B cell (primary cell): Measurements from ENCODE around the gene ALG9. TPM values are rescaled to one million over a fixed set of nuclear protein-coding genes. Genes with fewer than 3 reads are reported as not detected.

ENCODE experiments used
- ATAC-seq: fragments of 200-7000 bp; cut with Tn5 transposase; one replicate; pipeline ENCODE4 v1.10.0; 2021; ENCODE audit warnings: low read depth, mild to moderate bottlenecking, moderate number of reproducible peaks, moderate library complexity
- CTCF ChIA-PET: fragments of 350-600 bp; sonication (Branson Sonifier 250); formaldehyde crosslinking; loops from one replicate; lab custom pipeline; 2021; ENCODE audit warnings: antibody characterized with exemption, inconsistent platforms; lab: Charles Lee
- POLR2A ChIA-PET: fragments of 350-600 bp; sonication (Branson Sonifier 250); formaldehyde crosslinking; loops from one replicate; lab custom pipeline; 2021; ENCODE audit warnings: antibody characterized with exemption; lab: Charles Lee
- DNase-seq: peaks from one replicate; pipeline ENCODE4 v3.0.0; 2013
- H2AFZ ChIP-seq: 2 replicates; pipeline ENCODE4 v1.6.1; 2012; ENCODE audit warnings: mild to moderate bottlenecking, low read depth, low read length; ENCODE audit not compliant: insufficient read depth, poor library complexity, severe bottlenecking
- H3K27ac ChIP-seq, 2 donors: 1 replicate in 1 of 2; 2 replicates in 1 of 2; pipeline ENCODE4 v1.5.1; 2012 to 2013; ENCODE audit warnings: low read length in 2 of 2, mild to moderate bottlenecking in 2 of 2, moderate library complexity in 1 of 2
- H3K27me3 ChIP-seq, 4 experiments: fragments of 200-600 bp in 1 of 4; sonication (generic) in 1 of 4; replicated peaks in 1 of 4; 1 replicate in 2 of 4; 2 replicates in 2 of 4; pipeline versions ENCODE4 v1.6.1 to v1.7.0; 2013 to 2016; ENCODE audit warnings: low read length in 3 of 4, mild to moderate bottlenecking in 2 of 4, mixed read lengths in 1 of 4, moderate library complexity in 1 of 4; ENCODE audit not compliant: insufficient read depth in 4 of 4, control insufficient read depth in 3 of 4; ENCODE audit errors: control extremely low read depth in 1 of 4
- H3K36me3 ChIP-seq, 2 experiments: replicated peaks in 1 of 2; 1 replicate in 1 of 2; 2 replicates in 1 of 2; pipeline versions ENCODE4 v1.6.1 to v1.7.1; 2013; ENCODE audit warnings: low read length in 1 of 2; ENCODE audit not compliant: insufficient read depth in 2 of 2, control insufficient read depth in 1 of 2; ENCODE audit errors: control extremely low read depth in 1 of 2, extremely low read depth in 1 of 2
- H3K4me1 ChIP-seq, 2 donors: fragments of 200-600 bp in 1 of 2; sonication (generic) in 1 of 2; 1 replicate in 1 of 2; 2 replicates in 1 of 2; pipeline versions ENCODE4 v1.5.1 to v1.6.1; 2013 to 2017; ENCODE audit warnings: low read length in 2 of 2; ENCODE audit not compliant: control insufficient read depth in 2 of 2, insufficient read depth in 2 of 2
- H3K4me2 ChIP-seq: replicated peaks from 2 replicates; pipeline ENCODE3; 2012; ENCODE audit warnings: mild to moderate bottlenecking, low read depth, low read length; ENCODE audit not compliant: poor library complexity, severe bottlenecking
- H3K4me3 ChIP-seq, 5 experiments: fragments of 200-600 bp in 1 of 5; sonication (generic) in 1 of 5; 1 replicate in 3 of 5; 2 replicates in 2 of 5; pipeline versions ENCODE4 v1.5.1 to v1.7.0; 2011 to 2016; ENCODE audit warnings: low read length in 4 of 5, mild to moderate bottlenecking in 4 of 5, low read depth in 2 of 5, control low read depth in 1 of 5, moderate library complexity in 1 of 5; ENCODE audit not compliant: insufficient read depth in 1 of 5; ENCODE audit errors: control extremely low read depth in 1 of 5, extremely low read depth in 1 of 5
- H3K79me2 ChIP-seq: fragments of 200-600 bp; sonication (generic); one replicate; pipeline ENCODE4 v1.6.0; 2016; ENCODE audit warnings: low read length; ENCODE audit not compliant: control insufficient read depth, insufficient read depth
- H3K9ac ChIP-seq: fragments of 200-600 bp; sonication (generic); 2 replicates; pipeline ENCODE4 v1.6.1; 2017; ENCODE audit warnings: mild to moderate bottlenecking, low read length, moderate library complexity
- H3K9me3 ChIP-seq, 3 donors: one replicate each; pipeline versions ENCODE4 v1.6.1 to v1.7.1; 2013; ENCODE audit warnings: low read length in 2 of 3; ENCODE audit not compliant: control insufficient read depth in 2 of 3, insufficient read depth in 1 of 3; ENCODE audit errors: control extremely low read depth in 1 of 3
- H4K20me1 ChIP-seq: 2 replicates; pipeline ENCODE4 v1.6.0; 2012; ENCODE audit warnings: mild to moderate bottlenecking, low read length; ENCODE audit not compliant: insufficient read depth, control insufficient read depth, poor library complexity, severe bottlenecking
- H3K27ac Mint-ChIP-seq: one replicate; pipeline ENCODE4 v1.8.0; 2021; ENCODE audit warnings: mixed read lengths
- H3K27me3 Mint-ChIP-seq: one replicate; pipeline ENCODE4 v1.8.0; 2021; ENCODE audit warnings: mixed read lengths
- H3K4me1 Mint-ChIP-seq: one replicate; pipeline ENCODE4 v1.8.0; 2021; ENCODE audit warnings: mixed read lengths
- H3K4me3 Mint-ChIP-seq: one replicate; pipeline ENCODE4 v1.8.0; 2021; ENCODE audit warnings: mixed read lengths
- H3K9me3 Mint-ChIP-seq: one replicate; pipeline ENCODE4 v1.8.0; 2022; ENCODE audit warnings: mixed read lengths; ENCODE audit not compliant: insufficient read depth
- CTCF ChIP-seq: fragments of 200-600 bp; IDR thresholded peaks from one replicate; pipeline ENCODE4 v1.8.0; 2022; ENCODE audit warnings: antibody characterized with exemption, mild to moderate bottlenecking
- EZH2 ChIP-seq: IDR thresholded peaks from 2 replicates; pipeline ENCODE4 v1.6.1; 2012; ENCODE audit warnings: borderline replicate concordance, low read depth, mild to moderate bottlenecking, moderate library complexity, low read length; ENCODE audit not compliant: insufficient read depth, poor library complexity, severe bottlenecking
- WGBS: methylation state at CpG from one replicate; pipeline ENCODE4 v1.1.5; 2013; ENCODE audit warnings: missing lambda C conversion rate; ENCODE audit not compliant: insufficient coverage; 5-methylcytosine and 5-hydroxymethylcytosine counted together
- intact Hi-C: fragments of 100-400 bp; cut with micrococcal nuclease; formaldehyde crosslinking; loops from one replicate; pipeline ENCODE4 v1.10.0; 2022
- polyA plus RNA-seq: library from polyadenylated mRNA; depleted of rRNA; stranded (reverse); fragments of >200 nt; gene quantifications from 2 replicates; pipeline ENCODE4 v1.2.3, GENCODE V29; 2012
- total RNA-seq, 2 donors: library from RNA; stranded (reverse); fragments of 120-200 nt in 1 of 2; gene quantifications; 1 replicate in 1 of 2; 2 replicates in 1 of 2; pipeline versions ENCODE4 v1.2.3 to v1.2.4, GENCODE V29; 2013 to 2022

The ALG9 gene
- total and polyA plus RNA-seq, 2 donors (not counting 1 experiment from before 2014, with no cell fraction given): 21.2 to 29.9 TPM

- Mint-ChIP-seq H3K4me1 (peaks cover 16% of the 10 kb centered on the region), H3K9me3 (peaks cover 4% of the 10 kb centered on the region), H3K4me3 (no peak overlapping the region), H3K27me3 (no peaks in the 10 kb centered on the region), H3K27ac (no peak overlapping the region)
- Histone ChIP-seq H4K20me1 (no peaks in the 10 kb centered on the region), H3K9ac (no peak overlapping the region), H3K79me2 (no peaks in the 10 kb centered on the region), H3K4me2 (no peak overlapping the region), H3K9me3 (no peaks in the 10 kb centered on the region), H2AFZ (no peak overlapping the region), H3K27me3 (no peaks in the 10 kb centered on the region), H3K36me3 (no peaks in the 10 kb centered on the region), H3K4me1 (peaks cover 12 to 14% of the 10 kb centered on the region in 2 donors), H3K4me3 (no peak overlapping the region), H3K27ac (no peak overlapping the region)
- 100% methylated on average over 4 of the region's 5 CpGs for WGBS
- DNase-seq (no peak), ATAC-seq (no peak)
- intact Hi-C loops: no loop called here
- ChIA-PET POLR2A (no interaction called here), CTCF (interaction anchor here (1.0 to 1.3 kb wide), 2 partner anchors 45 to 100 kb away, joined by 3 to 4 read pairs; no protein-coding TSS in a partner anchor)
- TF ChIP-seq EZH2: no peak
- TF ChIP-seq CTCF: no peak
Observed at GRCh38 chr11:111882202-111882601, 10.8 kb upstream of the ALG9 start.

GRCh38 chr11:111879637-111879960 is 8.2 kb upstream of the ALG9 start:
- Histone ChIP-seq H2AFZ (peak overlapping the region; percentile 82), H3K9ac (peak overlapping the region; percentile 80), H3K4me2 (peak overlapping the region; percentile 81), H3K4me3 (peak overlapping the region; percentile 58 to 93 (median 75)), H3K9me3 (no peaks in the 10 kb centered on the region), H3K79me2 (no peaks in the 10 kb centered on the region), H3K36me3 (peaks cover 2 to 4% of the 10 kb centered on the region in 2 experiments), H4K20me1 (no peaks in the 10 kb centered on the region), H3K4me1 (peaks cover 12 to 14% of the 10 kb centered on the region in 2 donors), H3K27me3 (no peaks in the 10 kb centered on the region), H3K27ac (peak overlapping the region; percentile 88 to 97)
- CTCF ChIA-PET: interaction anchor here (0.8 kb wide), 1 partner anchor 8 kb away, joined by 3 read pairs; the partner anchor contains the start of gene ALG9
- TF ChIP-seq CTCF (no peak), EZH2 (no peak)
- Mint-ChIP-seq H3K4me1 (peaks cover 16% of the 10 kb centered on the region), H3K9me3 (peaks cover 4% of the 10 kb centered on the region), H3K4me3 (peak overlapping the region; percentile 94), H3K27ac (peak overlapping the region; percentile 98), H3K27me3 (no peaks in the 10 kb centered on the region)
- POLR2A ChIA-PET: interaction anchor here (0.8 to 1.5 kb wide), 2 partner anchors 8 to 47 kb away, joined by 3 to 10 read pairs; partner anchors contain the start of gene ALG9
- 59% methylated on average over 6 of the region's 6 CpGs for WGBS
- ATAC-seq (no peak), DNase-seq (no peak)
- intact Hi-C loops: loop anchor here (1.0 to 5.0 kb wide), 10 partner anchors 8 to 1433 kb away; partner anchors contain the start of genes ALG9, DLAT, NKAPD1 and PIH1D2
